HepG2 (cell line): ENCODE measurements around the gene KIFC1. TPM values are rescaled to one million over a fixed set of nuclear protein-coding genes. Genes with fewer than 3 reads are reported as not detected.

Experiments used
- ATAC-seq: fragments of 200-7000 bp; cut with Tn5 transposase; 3 replicates; pipeline ENCODE4 v1.9.1; 2020; ENCODE audit warnings: mild to moderate bottlenecking, moderate library complexity
- BruUV-seq: library from RNA; stranded (reverse); fragments of 400-500 nt; replicated peaks from 2 replicates; lab custom pipeline; 2021; lab: Mats Ljungman, UMichigan
- CTCF ChIA-PET: fragments of 300-600 bp; formaldehyde crosslinking; extraction: SDS; loops from one replicate; lab custom pipeline; 2021; ENCODE audit warnings: low total read pairs, inconsistent platforms, low intra/inter-chr PET ratio; lab: Yijun Ruan, JAX
- POLR2A ChIA-PET: fragments of 350-600 bp; sonication (Branson Sonifier 250); formaldehyde crosslinking; loops from one replicate; lab custom pipeline; 2020; ENCODE audit warnings: antibody characterized with exemption, inconsistent platforms; lab: Yijun Ruan, JAX
- DNase-seq: peaks from one replicate; pipeline ENCODE4 v3.0.0-alpha.2; 2015; ENCODE audit warnings: low spot score
- FAIRE-seq: peaks from 3 replicates; lab custom pipeline; 2011; peaks lifted over from hg19 to GRCh38; lab: Jason Lieb, UNC
- H2AFZ ChIP-seq: one replicate; pipeline ENCODE4 v1.6.1; 2011; ENCODE audit warnings: low read length, inconsistent platforms
- H3K27ac ChIP-seq: fragments of 300-600 bp; 3 replicates; pipeline ENCODE4 v1.8.0; 2011; ENCODE audit warnings: mixed run types, mild to moderate bottlenecking, mixed read lengths, low read length, inconsistent platforms; ENCODE audit not compliant: insufficient read depth; ENCODE audit errors: extremely low read length
- H3K27me3 ChIP-seq, 2 experiments: fragments of 200-600 bp in 1 of 2; 2 replicates in 1 of 2; 3 replicates in 1 of 2; pipeline versions ENCODE4 v1.6.0 to v1.8.0; 2011; ENCODE audit warnings: low read length in 2 of 2, mild to moderate bottlenecking in 2 of 2, moderate library complexity in 2 of 2, inconsistent platforms in 1 of 2; ENCODE audit not compliant: insufficient read depth in 2 of 2, control insufficient read depth in 1 of 2
- H3K36me3 ChIP-seq, 2 experiments: fragments of 200-600 bp in 1 of 2; replicated peaks in 1 of 2; 2 replicates in 1 of 2; 3 replicates in 1 of 2; pipeline versions ENCODE4 v1.5.1 to v1.8.0; 2011; ENCODE audit warnings: low read length in 2 of 2, inconsistent platforms in 1 of 2; ENCODE audit not compliant: insufficient read depth in 2 of 2, control insufficient read depth in 1 of 2
- H3K4me1 ChIP-seq: 2 replicates; pipeline ENCODE4 v1.5.1; 2012; ENCODE audit warnings: low read length, inconsistent platforms; ENCODE audit not compliant: insufficient read depth
- H3K4me2 ChIP-seq: 2 replicates; pipeline ENCODE4 v1.6.0; 2011; ENCODE audit warnings: low read depth, low read length, inconsistent platforms
- H3K4me3 ChIP-seq, 3 experiments: fragments of 200-600 bp in 1 of 3; sonication (generic), shearing (Covaris generic) in 1 of 3; replicated peaks in 1 of 3; 2 replicates each; pipeline ENCODE4 v1.5.1; 2011 to 2016; ENCODE audit warnings: low read length in 3 of 3, inconsistent platforms in 2 of 3, low read depth in 2 of 3, mild to moderate bottlenecking in 2 of 3, control low read depth in 1 of 3, mixed read lengths in 1 of 3; ENCODE audit not compliant: insufficient read depth in 1 of 3
- H3K79me2 ChIP-seq: one replicate; pipeline ENCODE4 v1.6.1; 2011; ENCODE audit warnings: low read length, inconsistent platforms; ENCODE audit not compliant: insufficient read depth
- H3K9ac ChIP-seq: 2 replicates; pipeline ENCODE4 v1.6.0; 2011; ENCODE audit warnings: mild to moderate bottlenecking, low read depth, low read length, inconsistent platforms; ENCODE audit not compliant: insufficient read depth
- H3K9me3 ChIP-seq: 2 replicates; pipeline ENCODE4 v1.5.1; 2012; ENCODE audit warnings: mild to moderate bottlenecking, low read length
- H4K20me1 ChIP-seq: 2 replicates; pipeline ENCODE4 v1.6.0; 2011; ENCODE audit warnings: inconsistent platforms, mild to moderate bottlenecking, low read length, moderate library complexity; ENCODE audit not compliant: insufficient read depth
- ARID3A ChIP-seq: IDR thresholded peaks from 2 replicates; pipeline ENCODE4 v1.6.1; 2012; ENCODE audit warnings: low read depth, low read length, improper control_type of control experiment
- ASH2L ChIP-seq: fragments of 300-600, 200-600 bp; sonication (generic); IDR thresholded peaks from 2 replicates; pipeline ENCODE4 v1.7.0; 2017; ENCODE audit warnings: low read depth, mild to moderate bottlenecking, moderate library complexity, mixed read lengths, low read length; ENCODE audit not compliant: insufficient read length
- FOXM1 ChIP-seq: sonication (generic); formaldehyde crosslinking; IDR thresholded peaks from 2 replicates; pipeline ENCODE4 v1.5.0; 2020; ENCODE audit warnings: missing genetic modification reagents
- HNRNPLL ChIP-seq: fragments of 200-400 bp; formaldehyde crosslinking; IDR thresholded peaks from 2 replicates; pipeline ENCODE4 v1.6.1; 2017; ENCODE audit warnings: mild to moderate bottlenecking, low read depth, low read length; ENCODE audit not compliant: poor library complexity, severe bottlenecking
- RBM39 ChIP-seq: fragments of 200-400 bp; formaldehyde crosslinking; IDR thresholded peaks from one replicate; pipeline ENCODE4 v1.6.1; 2018; ENCODE audit warnings: antibody characterized with exemption, mild to moderate bottlenecking, low read depth, low read length; ENCODE audit not compliant: poor library complexity, severe bottlenecking
- USF2 ChIP-seq, 2 experiments: sonication (generic) in 1 of 2; formaldehyde crosslinking in 1 of 2; IDR thresholded peaks; 2 replicates each; pipeline versions ENCODE4 v1.5.1 to v1.6.1; 2011 to 2020; ENCODE audit warnings: borderline replicate concordance in 1 of 2, low read depth in 1 of 2, low read length in 1 of 2, mild to moderate bottlenecking in 1 of 2, missing genetic modification reagents in 1 of 2, moderate library complexity in 1 of 2
- ZBTB7A ChIP-seq: sonication (generic); formaldehyde crosslinking; IDR thresholded peaks from 2 replicates; pipeline ENCODE4 v1.8.0; 2022; ENCODE audit warnings: mild to moderate bottlenecking, missing genetic modification reagents
- ZEB1 ChIP-seq: IDR thresholded peaks from 2 replicates; pipeline ENCODE4 v1.6.1; 2012; ENCODE audit warnings: mild to moderate bottlenecking, low read depth, inconsistent platforms; ENCODE audit not compliant: insufficient replicate concordance
- ZNF20 ChIP-seq: sonication (generic); formaldehyde crosslinking; IDR thresholded peaks from 2 replicates; pipeline ENCODE4 v1.4.0; 2020; ENCODE audit warnings: mild to moderate bottlenecking, moderate library complexity, missing genetic modification reagents
- ZNF263 ChIP-seq: sonication (generic); formaldehyde crosslinking; IDR thresholded peaks from 2 replicates; pipeline ENCODE4 v1.4.0; 2020; ENCODE audit warnings: missing genetic modification reagents
- ZNF557 ChIP-seq: sonication (generic); formaldehyde crosslinking; IDR thresholded peaks from 2 replicates; pipeline ENCODE4 v1.4.0; 2020; ENCODE audit warnings: missing genetic modification reagents
- ZNF800 ChIP-seq: sonication (generic); formaldehyde crosslinking; IDR thresholded peaks from 2 replicates; pipeline ENCODE4 v1.4.0; 2020; ENCODE audit warnings: missing genetic modification reagents
- WGBS: methylation state at CpG from one replicate; pipeline ENCODE4 v1.1.6; 2017; ENCODE audit warnings: low lambda C conversion rate; 5-methylcytosine and 5-hydroxymethylcytosine counted together
- in situ Hi-C: cut with HindIII; loops from 2 replicates; pipeline ENCODE4 v1.10.0; 2017; ENCODE audit warnings: low pct_unique_long_range_greater_than_20kb; ENCODE audit not compliant: extremely low pct_ligation_motif_present
- intact Hi-C: fragments of 100-400 bp; cut with micrococcal nuclease; formaldehyde crosslinking; loops from one replicate; pipeline ENCODE4 v1.10.0; 2022; ENCODE audit not compliant: unreplicated experiment
- polyA plus RNA-seq, 8 experiments: library from polyadenylated mRNA; depleted of rRNA in 3 of 8; stranded (reverse) in 7 of 8; unstranded in 1 of 8; fragments of >200 nt; fragmentation: Illumina TruSeq in 4 of 8; extraction: Trizol in 4 of 8; gene quantifications; 2 replicates each; pipeline versions ENCODE4 v1.2.1 to v1.2.3, GENCODE V29; 2011 to 2016; ENCODE audit warnings: low read depth in 4 of 8, missing spikeins in 1 of 8, mixed read lengths in 1 of 8; ENCODE audit not compliant: insufficient read depth in 1 of 8
- total RNA-seq, 5 experiments: library from RNA; depleted of rRNA; stranded (reverse); fragments of >200 nt; fragmentation: Illumina TruSeq; extraction: Trizol; gene quantifications; 2 replicates each; pipeline ENCODE4 v1.2.3, GENCODE V29; 2016; ENCODE audit warnings: low read depth in 1 of 5

Gene KIFC1
- total and polyA plus RNA-seq, 2 of the 13 experiments (the other 11 are each of a cell fraction or from before 2014, with no cell fraction given) = 25.0 to 45.5 TPM

GRCh38 chr6:33429750-33430052 is 38.1 kb downstream of the KIFC1 start:
- WGBS = 10% methylated on average over 2 of the region's 2 CpGs
- Histone ChIP-seq H3K4me3 (no peak overlapping the region), H3K9ac (no peak overlapping the region), H3K27ac (no peak overlapping the region), H3K9me3 (no peaks in the 10 kb centered on the region), H4K20me1 (no peaks in the 10 kb centered on the region), H3K4me2 (no peak overlapping the region), H3K4me1 (peaks cover 51% of the 10 kb centered on the region), H3K36me3 (no peaks in the 10 kb centered on the region), H2AFZ (no peak overlapping the region), H3K79me2 (no peaks in the 10 kb centered on the region), H3K27me3 (no peaks in the 10 kb centered on the region; a peak in 1 of 5 replicates)
- intact Hi-C loops = no loop called here
- FAIRE-seq = no peak
- no peak for DNase-seq
- no TSS peak for BruUV-seq
- no peak for ATAC-seq
- ChIA-PET POLR2A (interaction anchor here (1.8 to 3.5 kb wide), 2 partner anchors 11 to 25 kb away, joined by 17 to 23 read pairs; partner anchors contain the start of genes CUTA, SYNGAP1 and ZBTB9), CTCF (no interaction called here)
- in situ Hi-C loops = no loop called here
- no peak for TF ChIP-seq ZEB1
- no peak for TF ChIP-seq ASH2L
- TF ChIP-seq ARID3A = no peak
- TF ChIP-seq ZNF557 (CRISPR knock-in tag) = no peak
- TF ChIP-seq ZNF20 = no peak
- no peak for TF ChIP-seq HNRNPLL
- TF ChIP-seq FOXM1 (CRISPR knock-in tag) = no peak
- no peak for TF ChIP-seq ZNF800
- no peak for TF ChIP-seq ZBTB7A (CRISPR knock-in tag)
- no peak for TF ChIP-seq ZNF263 (CRISPR knock-in tag)
- TF ChIP-seq USF2 (IDR thresholded peaks at IDR 0.05; ENCODE audit: low read depth, low read length) = no peak
- TF ChIP-seq USF2 (CRISPR knock-in tag; IDR thresholded peaks at IDR 0.05; ENCODE audit: borderline replicate concordance) = no peak
- no peak for TF ChIP-seq RBM39
